Measurements from ENCODE around the gene ACADSB. TPM values are rescaled to one million over a fixed set of nuclear protein-coding genes. Genes with fewer than 3 reads are reported as not detected.

Gene ACADSB
- total RNA-seq = 3.7 and 5.1 TPM in 2 replicates

GRCh38 chr10:123008355-123009104 lies at the start of gene ACADSB, which contains the start of gene IKZF5:
Gene ACADSB (plus strand): TSS chr10:123009006. CDS start chr10:123009030, 24 bp downstream.
Gene IKZF5 (minus strand): TSS chr10:123008795. CDS start chr10:122998625, 10,170 bp downstream.

DNA sequence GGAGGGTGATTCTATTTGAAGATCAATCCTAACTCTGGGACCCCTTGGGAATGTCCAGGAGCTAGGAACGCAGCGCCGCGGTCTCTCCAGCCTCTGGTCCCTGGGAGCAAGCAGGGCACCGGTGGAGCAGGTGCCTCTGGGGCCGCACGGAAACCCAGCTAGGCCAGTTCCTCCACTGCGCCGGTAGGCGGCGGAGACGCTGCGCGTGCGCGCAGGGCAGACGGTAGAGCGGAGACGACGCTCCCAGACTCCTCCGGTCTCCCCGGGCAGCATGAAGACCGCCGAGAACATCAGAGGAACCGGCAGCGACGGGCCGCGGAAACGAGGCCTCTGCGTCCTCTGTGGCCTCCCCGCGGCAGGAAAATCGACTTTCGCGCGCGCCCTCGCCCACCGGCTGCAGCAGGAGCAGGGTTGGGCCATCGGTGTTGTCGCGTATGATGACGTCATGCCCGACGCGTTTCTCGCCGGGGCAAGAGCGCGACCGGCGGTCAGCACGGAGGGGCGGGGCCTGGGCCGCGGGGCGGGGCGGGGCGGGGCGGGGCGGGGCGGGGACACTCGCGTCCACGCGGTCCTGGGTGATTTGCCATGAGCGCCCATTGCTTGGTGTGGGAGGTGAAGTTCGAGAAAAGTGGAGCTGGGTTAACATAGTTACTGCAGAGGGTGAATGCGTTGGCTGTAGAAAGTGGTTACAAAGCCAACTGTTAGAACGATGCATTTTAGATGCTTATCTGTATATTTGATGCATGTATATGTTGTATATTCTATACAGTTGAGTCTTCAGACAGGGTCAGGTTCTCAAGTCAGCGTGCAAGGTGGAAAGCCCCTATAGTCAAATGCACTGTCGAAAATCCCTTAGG lies 28.4 kb upstream of the ACADSB start, which contains the start of gene PSTK:
Gene PSTK (plus strand): TSS at position 193 of the 857 bp plus-strand sequence. CDS start 79 bp downstream, at position 272.

Other genes with a start within 250 kb of the ACADSB start
- gene CUZD1, start 163.1 kb upstream of the ACADSB start, total RNA-seq = 0.89 and 1.5 TPM in 2 replicates
- 10.8 and 11.1 TPM in 2 replicates for gene FAM24B, start 129.4 kb upstream of the ACADSB start, total RNA-seq
- not detected in 2 replicates for gene FAM24A, start 98.4 kb upstream of the ACADSB start, total RNA-seq
- gene C10orf88, start 54.8 kb upstream of the ACADSB start, total RNA-seq = 5.7 and 6.5 TPM in 2 replicates
- 3.0 and 3.6 TPM in 2 replicates for gene PSTK, start 28.6 kb upstream of the ACADSB start, total RNA-seq
- gene IKZF5, start 211 bp upstream of the ACADSB start, total RNA-seq = 3.2 and 3.7 TPM in 2 replicates
- gene HMX3, start 127.0 kb downstream of the ACADSB start, total RNA-seq = 0.10 TPM in 1 of 2 replicates, not detected in the other
- gene HMX2, start 139.1 kb downstream of the ACADSB start, total RNA-seq = not detected in 2 replicates
- 245 and 252 TPM in 2 replicates for gene BUB3, start 145.4 kb downstream of the ACADSB start, total RNA-seq